GM23338 (cell line): ENCODE measurements around the gene NSG1.

Experiments
- EZH2phosphoT487 ChIP-seq: fragments of 200-600 bp; sonication (generic); IDR thresholded peaks from one replicate; pipeline ENCODE4 v1.8.1; 2018; ENCODE audit warnings: antibody characterized with exemption; ENCODE audit not compliant: unreplicated experiment
- NANOG ChIP-seq: IDR thresholded peaks from 2 replicates; pipeline ENCODE4 v1.6.1; 2016; ENCODE audit warnings: antibody characterized with exemption, borderline replicate concordance
- REST ChIP-seq: IDR thresholded peaks from one replicate; pipeline ENCODE4 v1.6.1; 2018; ENCODE audit warnings: antibody characterized with exemption; ENCODE audit not compliant: unreplicated experiment

- TF ChIP-seq NANOG (no peak), REST (no peak), EZH2phosphoT487 (no peak)
Measured at GRCh38 chr4:4339504-4340085, 47.3 kb upstream of the NSG1 start.
